HG03378 (cell line): ENCODE measurements around the gene SSC5D.

ENCODE experiments used
- ATAC-seq: cut with Tn5 transposase; IDR thresholded peaks from one replicate; pipeline ENCODE4 v1.9.1; 2021; ENCODE audit warnings: mild to moderate bottlenecking, moderate library complexity; ENCODE audit not compliant: unreplicated experiment

Gene SSC5D

GRCh38 chr19:55535173-55535964 lies 47.1 kb downstream of the SSC5D start:
- no peak for ATAC-seq

GRCh38 chr19:55535965-55536350 lies 47.7 kb downstream of the SSC5D start:
- ATAC-seq = no peak

- ATAC-seq = no peak
Measured at GRCh38 chr19:55536366-55536765, 48.1 kb downstream of the SSC5D start.

GRCh38 chr19:55536951-55537740 lies 48.9 kb downstream of the SSC5D start, which contains the start of gene SBK2:
Gene SBK2, minus strand, starts transcription at chr19:55537133. Its CDS starts 839 bp downstream, at chr19:55536294.
- no peak for ATAC-seq

- ATAC-seq = no peak
Measured at GRCh38 chr19:55537741-55538111, 49.5 kb downstream of the SSC5D start.

GRCh38 chr19:55538132-55538531 lies 49.9 kb downstream of the SSC5D start:
- ATAC-seq = no peak

- ATAC-seq = no peak
Measured at GRCh38 chr19:55539090-55539984, 51.1 kb downstream of the SSC5D start.

GRCh38 chr19:55540619-55541018 lies 52.4 kb downstream of the SSC5D start:
- no peak for ATAC-seq

- no peak for ATAC-seq
Measured at GRCh38 chr19:55541091-55541490, 52.9 kb downstream of the SSC5D start.

- ATAC-seq = no peak
Measured at GRCh38 chr19:55542292-55542855, 54.1 kb downstream of the SSC5D start.

- ATAC-seq = no peak
Measured at GRCh38 chr19:55543567-55543966, 55.3 kb downstream of the SSC5D start.

GRCh38 chr19:55544014-55544413 lies 55.8 kb downstream of the SSC5D start:
- no peak for ATAC-seq

GRCh38 chr19:55544776-55545439 lies 56.7 kb downstream of the SSC5D start:
- no peak for ATAC-seq

- no peak for ATAC-seq
Measured at GRCh38 chr19:55545443-55545842, 57.2 kb downstream of the SSC5D start, which contains the start of gene SBK3. Gene SBK3, minus strand, starts transcription at chr19:55545543. Its CDS starts 0 bp downstream, at chr19:55545543.

- no peak for ATAC-seq
Measured at GRCh38 chr19:55546011-55546410, 57.8 kb downstream of the SSC5D start.

GRCh38 chr19:55546822-55547614 lies 58.8 kb downstream of the SSC5D start:
- no peak for ATAC-seq

- ATAC-seq = no peak
Measured at GRCh38 chr19:55549500-55550320, 61.5 kb downstream of the SSC5D start.

GRCh38 chr19:55550321-55550650 lies 62.0 kb downstream of the SSC5D start:
- ATAC-seq = no peak

GRCh38 chr19:55552206-55552605 lies 64.0 kb downstream of the SSC5D start:
- no peak for ATAC-seq
